H1 (cell line): ENCODE results near the gene CACNA1G. TPM values are rescaled to one million over a fixed set of nuclear protein-coding genes. Genes with fewer than 3 reads are reported as not detected.

Experiments
- CTBP2 ChIP-seq: IDR thresholded peaks from 2 replicates; pipeline ENCODE4 v1.7.0; 2011; ENCODE audit warnings: borderline replicate concordance, mild to moderate bottlenecking, moderate library complexity, mixed read lengths, low read length; ENCODE audit not compliant: insufficient read depth, insufficient read length
- CTCF ChIP-seq, 3 experiments: IDR thresholded peaks; 1 replicate in 2 of 3; 2 replicates in 1 of 3; pipeline versions ENCODE4 v1.5.1 to v1.6.1; 2011; ENCODE audit warnings: low read length in 3 of 3, mild to moderate bottlenecking in 3 of 3, inconsistent platforms in 2 of 3, low read depth in 1 of 3, moderate library complexity in 1 of 3; ENCODE audit not compliant: insufficient read depth in 1 of 3; ENCODE audit errors: control extremely low read depth in 1 of 3
- EZH2 ChIP-seq: fragments of 200-600 bp; sonication (generic); IDR thresholded peaks from 2 replicates; pipeline ENCODE4 v1.7.1; 2012; ENCODE audit warnings: low read depth, mild to moderate bottlenecking, moderate library complexity, low read length, inconsistent platforms; ENCODE audit not compliant: severe bottlenecking
- HDAC6 ChIP-seq: IDR thresholded peaks from one replicate; pipeline ENCODE4 v1.7.1; 2012; ENCODE audit warnings: low read depth, mild to moderate bottlenecking, inconsistent platforms, low read length, moderate library complexity
- JUND ChIP-seq: IDR thresholded peaks from 2 replicates; pipeline ENCODE4 v1.6.1; 2011; ENCODE audit warnings: mild to moderate bottlenecking, improper control_type of control experiment, low read length
- KDM1A ChIP-seq: fragments of 200-600, 300-600 bp; sonication (generic); IDR thresholded peaks from 2 replicates; pipeline ENCODE4 v1.7.1; 2016; ENCODE audit warnings: mild to moderate bottlenecking, low read length, borderline replicate concordance
- POU5F1 ChIP-seq: IDR thresholded peaks from 2 replicates; pipeline ENCODE4 v1.6.1; 2011; ENCODE audit warnings: low read depth, mild to moderate bottlenecking, low read length, moderate library complexity
- ZNF274 ChIP-seq: IDR thresholded peaks from 2 replicates; pipeline ENCODE4 v1.7.0; 2012; ENCODE audit warnings: low read length, borderline replicate concordance; ENCODE audit errors: extremely low read depth
- polyA plus RNA-seq, 7 experiments: library from polyadenylated mRNA; depleted of rRNA in 3 of 7; stranded (reverse) in 5 of 7; unstranded in 2 of 7; fragments of >200 nt in 5 of 7; fragments of 200-250 nt in 2 of 7; gene quantifications; 1 replicate in 5 of 7; 2 replicates in 1 of 7; 4 replicates in 1 of 7; pipeline versions ENCODE4 v1.2.1 to v1.2.3, GENCODE V29; 2011 to 2013; ENCODE audit warnings: missing spikeins in 2 of 7, mixed read lengths in 2 of 7
- total RNA-seq: library from RNA; stranded (reverse); fragmentation: NEBNext Ultra II Directional; extraction: Animal tissue kit (Norgen Biotek cat#: 25700); gene quantifications from 2 replicates; pipeline ENCODE4 v1.2.1, GENCODE V29; 2021

The CACNA1G gene
- total and polyA plus RNA-seq, 2 of the 8 experiments (the other 6 are each of a cell fraction or from before 2014, with no cell fraction given): 2.9 to 4.9 TPM

DNA sequence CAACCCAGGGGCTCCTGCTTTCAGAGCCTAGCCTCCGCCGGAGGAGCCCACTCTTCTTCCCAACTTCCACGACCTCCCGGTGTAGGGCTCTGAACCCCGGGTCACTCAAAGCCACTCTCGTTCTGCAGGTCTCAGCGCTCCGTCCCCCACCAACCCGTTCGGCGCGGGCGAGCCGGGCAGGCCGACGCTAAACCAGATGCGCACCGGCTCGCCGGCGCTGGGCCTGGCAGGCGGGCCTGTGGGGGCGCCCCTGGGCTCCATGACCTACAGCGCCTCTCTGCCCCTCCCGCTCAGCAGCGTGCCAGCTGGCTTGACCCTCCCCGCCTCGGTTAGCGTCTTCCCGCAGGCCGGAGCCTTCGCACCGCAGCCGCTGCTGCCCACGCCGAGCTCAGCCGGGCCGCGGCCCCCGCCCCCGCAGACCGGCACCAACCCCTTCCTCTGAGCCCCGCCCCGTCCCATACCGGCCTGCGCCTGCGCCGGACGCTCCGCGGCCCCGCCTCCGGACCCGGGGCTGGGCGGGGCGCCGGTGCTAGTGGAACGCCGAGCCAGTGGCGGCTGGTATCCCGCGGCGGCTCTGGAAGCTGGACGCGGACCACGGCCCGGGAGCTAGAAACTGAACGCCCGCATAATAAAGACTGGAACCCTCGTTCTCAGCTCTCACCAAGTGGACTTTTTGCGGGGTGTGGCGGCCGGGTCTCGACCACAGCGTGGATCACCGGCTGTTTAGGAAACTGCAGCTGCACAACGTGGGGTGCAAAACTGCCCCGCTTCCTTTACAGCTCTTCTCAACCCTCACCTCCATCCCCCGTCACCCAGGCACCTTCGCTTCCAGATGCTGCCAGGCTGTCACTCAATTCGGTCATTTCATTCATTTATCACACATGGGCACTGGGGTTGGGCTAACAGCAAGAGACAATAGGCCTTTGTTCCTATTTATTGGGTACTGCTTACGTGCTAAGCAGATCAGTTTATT lies 18.5 kb upstream of the CACNA1G start (continued):
- TF ChIP-seq ZNF274 (no peak), HDAC6 (no peak), CTBP2 (no peak), POU5F1 (no peak), JUND (no peak), KDM1A (no peak), EZH2 (no peak), CTCF (IDR thresholded peaks at IDR 0.05; ENCODE audit: control extremely low read depth in 1 of 3, insufficient read depth in 1 of 3, low read depth in 1 of 3, low read length in 3 of 3) (peak in 1 of 3 experiments; percentile 11; a peak in 1 of 4 replicates)
